Fibroblast of villous mesenchyme (primary cell): ENCODE data around the gene FGFBP1. TPM values are rescaled to one million over a fixed set of nuclear protein-coding genes. Genes with fewer than 3 reads are reported as not detected.

ENCODE experiments used
- DNase-seq: peaks from one replicate; pipeline ENCODE4 v3.0.0-alpha.2; 2010; ENCODE audit warnings: low read depth
- H3K4me3 ChIP-seq: 2 replicates; pipeline ENCODE4 v1.5.1; 2011; ENCODE audit warnings: low read depth, mild to moderate bottlenecking, low read length
- CTCF ChIP-seq: IDR thresholded peaks from 2 replicates; pipeline ENCODE4 v1.5.1; 2012; ENCODE audit warnings: low read depth, mild to moderate bottlenecking, low read length; ENCODE audit not compliant: insufficient read depth
- total RNA-seq: library from RNA; depleted of rRNA; stranded (reverse); fragments of >200 nt; gene quantifications from 2 replicates; pipeline ENCODE4 v1.2.3, GENCODE V29; 2012

FGFBP1 gene
- total RNA-seq, 1 donor: not detected

GRCh38 chr4:15948826-15949225 lies 10.3 kb upstream of the FGFBP1 start:
- no peak for DNase-seq
- TF ChIP-seq CTCF: no peak
- H3K4me3 ChIP-seq: no peak overlapping the region

GRCh38 chr4:15947684-15948083 lies 9.1 kb upstream of the FGFBP1 start:
- H3K4me3 ChIP-seq: no peak overlapping the region
- DNase-seq: no peak
- no peak for TF ChIP-seq CTCF

GRCh38 chr4:15945516-15945915 lies 7.0 kb upstream of the FGFBP1 start:
- no peak overlapping the region for H3K4me3 ChIP-seq
- DNase-seq: no peak
- TF ChIP-seq CTCF: no peak

DNA sequence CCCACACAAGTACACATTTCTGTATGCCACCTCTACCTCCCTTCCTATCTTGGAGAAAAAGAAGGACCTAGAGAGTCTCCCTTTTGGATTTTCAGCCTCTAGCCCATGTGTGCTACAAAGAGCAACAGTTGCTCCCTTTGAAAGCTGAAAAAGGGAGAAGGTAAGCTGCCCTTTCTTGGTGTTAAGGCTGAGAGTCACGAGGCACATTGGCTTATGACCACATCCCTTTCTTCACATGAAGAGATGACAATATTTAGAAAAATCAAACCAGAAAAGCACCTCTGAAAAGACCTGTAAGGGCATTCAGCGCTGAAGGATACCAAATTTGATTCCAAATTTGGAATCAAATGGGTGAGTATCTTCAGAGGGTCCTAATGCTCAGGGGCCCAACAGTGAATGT lies 6.4 kb upstream of the FGFBP1 start:
- TF ChIP-seq CTCF: no peak
- no peak overlapping the region for H3K4me3 ChIP-seq
- no peak for DNase-seq

GRCh38 chr4:15942283-15942682 lies 3.7 kb upstream of the FGFBP1 start:
- no peak for TF ChIP-seq CTCF
- no peak for DNase-seq
- H3K4me3 ChIP-seq: no peak overlapping the region

DNA sequence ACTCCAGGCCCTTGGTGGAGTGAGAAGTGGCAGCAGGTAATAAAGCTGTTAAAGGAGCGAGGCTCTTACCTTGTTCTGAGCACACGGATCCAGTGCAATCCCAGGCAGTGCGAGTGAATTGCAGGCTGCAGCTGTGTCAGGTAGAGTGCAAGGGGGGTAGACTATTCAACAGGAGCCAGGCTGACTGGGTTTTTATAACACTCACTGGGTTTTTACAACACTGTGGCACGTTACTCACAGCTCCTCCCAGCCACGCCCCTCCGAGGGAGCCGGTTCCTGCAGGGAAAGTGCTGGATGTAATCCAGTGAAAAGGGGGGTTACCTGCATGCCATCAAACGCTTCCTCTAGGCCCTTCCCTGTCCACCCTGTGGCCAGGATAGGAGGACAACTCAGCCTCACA lies 358 bp downstream of the FGFBP1 start:
- TF ChIP-seq CTCF: no peak
- H3K4me3 ChIP-seq: no peak overlapping the region
- no peak for DNase-seq

DNA sequence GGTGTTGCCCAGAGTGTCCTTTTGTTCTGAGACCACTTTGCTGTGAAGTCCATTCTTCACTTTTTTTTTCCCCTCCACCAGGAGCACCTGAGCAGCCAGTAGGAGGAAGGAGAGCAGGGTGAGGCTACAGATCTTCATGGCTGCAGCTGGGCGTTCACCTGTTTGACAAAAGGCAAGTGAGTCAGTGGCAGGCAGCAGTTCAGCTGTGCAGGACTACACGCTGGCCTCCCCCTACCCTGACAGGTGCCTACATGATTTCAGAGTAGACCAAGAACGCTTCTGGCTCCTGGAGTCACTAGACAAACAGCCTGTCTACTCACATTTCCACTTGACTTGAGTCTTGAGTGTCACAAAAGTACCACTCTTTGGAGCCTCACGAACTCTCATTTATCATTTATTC lies 2.0 kb downstream of the FGFBP1 start:
- H3K4me3 ChIP-seq: no peak overlapping the region
- DNase-seq: no peak
- TF ChIP-seq CTCF: no peak
